K562 (cell line): ENCODE data around the gene PPIL6. TPM values are rescaled to one million over a fixed set of nuclear protein-coding genes. Genes with fewer than 3 reads are reported as not detected.
A peak's percentile ranks its signal among the peaks of the same experiment; 100 is the strongest.

Source experiments
- AFF4 ChIP-seq: sonication (generic); formaldehyde crosslinking; IDR thresholded peaks from 2 replicates; pipeline ENCODE4 v1.8.0; 2023; ENCODE audit warnings: mild to moderate bottlenecking, missing genetic modification reagents
- BRF2 ChIP-seq: IDR thresholded peaks from 3 replicates; pipeline ENCODE4 v1.6.1; 2011; ENCODE audit warnings: borderline replicate concordance, mild to moderate bottlenecking; ENCODE audit not compliant: insufficient read length, insufficient read depth
- ESRRA ChIP-seq: fragments of 450-650 bp; IDR thresholded peaks from 2 replicates; pipeline ENCODE4 v1.6.1; 2014; ENCODE audit warnings: low read depth, mild to moderate bottlenecking, moderate library complexity, borderline replicate concordance
- RAD51 ChIP-seq: fragments of 450-650 bp; IDR thresholded peaks from 2 replicates; pipeline ENCODE4 v1.7.1; 2016; ENCODE audit warnings: low read depth, mild to moderate bottlenecking, borderline replicate concordance
- RB1 ChIP-seq: fragments of 450-650 bp; IDR thresholded peaks from 2 replicates; pipeline ENCODE4 v1.6.1; 2017; ENCODE audit warnings: low read depth, mild to moderate bottlenecking
- SRF ChIP-seq, 2 experiments: fragments of 250-450, 450-650 bp in 1 of 2; sonication (Bioruptor Pico) in 1 of 2; sonication (generic) in 1 of 2; formaldehyde crosslinking; IDR thresholded peaks; 2 replicates each; pipeline versions ENCODE4 v1.5.0 to v1.5.1; 2020 to 2022; ENCODE audit warnings: mild to moderate bottlenecking in 1 of 2, missing genetic modification reagents in 1 of 2
- U2AF1 ChIP-seq: fragments of 200-400 bp; formaldehyde crosslinking; optimal IDR thresholded peaks from 2 replicates; pipeline ENCODE3; 2017; ENCODE audit warnings: mild to moderate bottlenecking, low read depth, low read length, moderate library complexity
- ZNF232 ChIP-seq: sonication (generic); formaldehyde crosslinking; IDR thresholded peaks from 2 replicates; pipeline ENCODE4 v1.8.0; 2022; ENCODE audit warnings: mild to moderate bottlenecking, missing genetic modification reagents
- ZNF57 ChIP-seq: fragments of 450-650 bp; formaldehyde crosslinking; IDR thresholded peaks from 2 replicates; pipeline ENCODE4 v1.4.0; 2020; ENCODE audit warnings: mild to moderate bottlenecking, moderate library complexity
- ZNF586 ChIP-seq: fragments of 450-650 bp; formaldehyde crosslinking; conservative IDR thresholded peaks from 2 replicates; pipeline ENCODE4 v1.4.0; 2020; ENCODE audit warnings: mild to moderate bottlenecking, moderate library complexity
- polyA plus RNA-seq, 8 experiments: library from polyadenylated mRNA; depleted of rRNA in 4 of 8; stranded (reverse) in 5 of 8; unstranded in 3 of 8; fragments of >200 nt; fragmentation: Nextera tagmentation in 2 of 8; fragmentation: Illumina TruSeq in 1 of 8; extraction: Ambion mirVana in 2 of 8; extraction: Trizol in 1 of 8; gene quantifications; 2 replicates each; pipeline versions ENCODE4 v1.2.1 to v1.2.3, GENCODE V29; 2011 to 2014; ENCODE audit warnings: inconsistent platforms in 1 of 8, missing spikeins in 1 of 8
- total RNA-seq, 7 experiments: library from RNA; depleted of rRNA in 6 of 7; stranded (reverse); fragments of >200 nt in 6 of 7; fragmentation: Illumina TruSeq in 2 of 7; extraction: Trizol in 2 of 7; gene quantifications; 2 replicates each; pipeline versions ENCODE4 v1.2.1 to v1.2.3, GENCODE V29; 2011 to 2021; ENCODE audit warnings: low replicate concordance in 1 of 7
- TF ChIP-seq, protein P1 (sequence below), 2 experiments: IDR thresholded peaks; 2 replicates each; pipeline ENCODE4 v1.6.1; 2011; ENCODE audit warnings: borderline replicate concordance in 1 of 2, control low read depth in 1 of 2, low read depth in 1 of 2, low read length in 1 of 2, mild to moderate bottlenecking in 1 of 2, mixed read lengths in 1 of 2, moderate library complexity in 1 of 2; ENCODE audit not compliant: insufficient read depth in 1 of 2, insufficient read length in 1 of 2, poor library complexity in 1 of 2, severe bottlenecking in 1 of 2; ENCODE audit errors: extremely low read depth in 1 of 2
- TF ChIP-seq, protein P2 (sequence below): sonication (generic); formaldehyde crosslinking; IDR thresholded peaks from 2 replicates; pipeline ENCODE4 v1.8.1; 2023; ENCODE audit warnings: mild to moderate bottlenecking, missing genetic modification reagents
- TF ChIP-seq, protein P3 (sequence below): fragments of 450-650 bp; IDR thresholded peaks from 2 replicates; pipeline ENCODE4 v1.6.1; 2016; ENCODE audit warnings: mild to moderate bottlenecking

PPIL6 gene
- total and polyA plus RNA-seq, 9 of the 15 experiments (the other 6 are each of a cell fraction or from before 2014, with no cell fraction given): 0.03 to 0.98 (median 0.41) TPM; not detected in 1

DNA sequence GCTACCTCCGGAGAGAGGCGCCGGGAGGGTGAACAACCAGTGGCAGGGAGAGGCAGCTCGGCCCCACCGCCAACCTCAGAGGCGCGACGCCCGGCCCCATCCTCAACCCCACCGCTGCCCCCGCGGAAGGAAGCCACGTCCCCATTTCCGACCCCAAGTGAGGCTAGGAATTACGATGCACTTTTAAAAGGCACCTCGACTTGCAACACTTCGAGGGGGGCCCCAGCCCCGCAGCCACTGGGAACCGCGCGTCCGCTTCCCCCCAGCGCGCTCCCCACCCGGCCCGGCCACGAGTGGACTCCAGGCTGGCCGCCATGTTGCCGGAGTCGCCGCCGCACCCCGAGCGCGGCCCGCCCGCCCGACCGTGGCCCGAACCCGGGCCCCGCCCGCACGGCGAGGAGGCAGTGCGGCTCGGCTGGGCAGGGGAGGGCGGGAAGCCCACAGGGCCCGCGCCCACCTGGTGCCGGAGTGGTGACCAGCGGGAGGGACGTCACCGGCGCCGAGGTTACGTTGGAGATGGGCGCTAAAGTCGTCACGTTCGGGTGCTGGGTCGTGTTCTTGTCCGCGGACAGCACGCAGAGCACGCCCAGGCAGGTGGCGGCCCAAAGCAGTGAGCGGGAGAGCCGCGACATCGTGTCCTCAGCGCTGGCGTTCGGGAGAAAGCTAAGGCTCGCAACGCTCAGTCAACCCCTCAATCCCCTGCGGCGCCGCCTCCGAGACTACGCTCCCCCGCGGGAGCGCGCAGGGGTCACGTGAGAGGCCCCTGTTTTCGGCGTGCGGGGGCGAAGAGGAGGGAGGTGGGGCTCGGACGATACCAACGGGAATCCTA lies 58.5 kb downstream of the PPIL6 start, which contains the start of gene CD164 (continued):
- TF ChIP-seq, protein P1, sequence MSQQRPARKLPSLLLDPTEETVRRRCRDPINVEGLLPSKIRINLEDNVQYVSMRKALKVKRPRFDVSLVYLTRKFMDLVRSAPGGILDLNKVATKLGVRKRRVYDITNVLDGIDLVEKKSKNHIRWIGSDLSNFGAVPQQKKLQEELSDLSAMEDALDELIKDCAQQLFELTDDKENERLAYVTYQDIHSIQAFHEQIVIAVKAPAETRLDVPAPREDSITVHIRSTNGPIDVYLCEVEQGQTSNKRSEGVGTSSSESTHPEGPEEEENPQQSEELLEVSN (IDR thresholded peaks at IDR 0.05; ENCODE audit: borderline replicate concordance in 1 of 2, extremely low read depth in 1 of 2, insufficient read depth in 1 of 2, insufficient read length in 1 of 2, low read depth in 1 of 2, low read length in 1 of 2, poor library complexity in 1 of 2, severe bottlenecking in 1 of 2): peak; percentile 83 to 88
- no peak for TF ChIP-seq RAD51
- no peak; the same call in none of the 2 replicates for TF ChIP-seq AFF4 (CRISPR knock-in tag)
- TF ChIP-seq ZNF57: no peak
- peak; percentile 20; the same call in 1 of the 2 replicates for TF ChIP-seq ZNF232 (CRISPR knock-in tag)
- TF ChIP-seq SRF (CRISPR knock-in tag; IDR thresholded peaks at IDR 0.05): no peak
- peak; percentile 42; the same call in 1 of the 2 replicates for TF ChIP-seq ESRRA
- no peak for TF ChIP-seq BRF2
- TF ChIP-seq, protein P2, sequence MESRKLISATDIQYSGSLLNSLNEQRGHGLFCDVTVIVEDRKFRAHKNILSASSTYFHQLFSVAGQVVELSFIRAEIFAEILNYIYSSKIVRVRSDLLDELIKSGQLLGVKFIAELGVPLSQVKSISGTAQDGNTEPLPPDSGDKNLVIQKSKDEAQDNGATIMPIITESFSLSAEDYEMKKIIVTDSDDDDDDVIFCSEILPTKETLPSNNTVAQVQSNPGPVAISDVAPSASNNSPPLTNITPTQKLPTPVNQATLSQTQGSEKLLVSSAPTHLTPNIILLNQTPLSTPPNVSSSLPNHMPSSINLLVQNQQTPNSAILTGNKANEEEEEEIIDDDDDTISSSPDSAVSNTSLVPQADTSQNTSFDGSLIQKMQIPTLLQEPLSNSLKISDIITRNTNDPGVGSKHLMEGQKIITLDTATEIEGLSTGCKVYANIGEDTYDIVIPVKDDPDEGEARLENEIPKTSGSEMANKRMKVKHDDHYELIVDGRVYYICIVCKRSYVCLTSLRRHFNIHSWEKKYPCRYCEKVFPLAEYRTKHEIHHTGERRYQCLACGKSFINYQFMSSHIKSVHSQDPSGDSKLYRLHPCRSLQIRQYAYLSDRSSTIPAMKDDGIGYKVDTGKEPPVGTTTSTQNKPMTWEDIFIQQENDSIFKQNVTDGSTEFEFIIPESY (CRISPR knock-in tag): 0 out of 2 replicates have a peak, but pooled peaks have one; percentile 25
- no peak for TF ChIP-seq U2AF1
- no peak for TF ChIP-seq RB1
- TF ChIP-seq, protein P3, sequence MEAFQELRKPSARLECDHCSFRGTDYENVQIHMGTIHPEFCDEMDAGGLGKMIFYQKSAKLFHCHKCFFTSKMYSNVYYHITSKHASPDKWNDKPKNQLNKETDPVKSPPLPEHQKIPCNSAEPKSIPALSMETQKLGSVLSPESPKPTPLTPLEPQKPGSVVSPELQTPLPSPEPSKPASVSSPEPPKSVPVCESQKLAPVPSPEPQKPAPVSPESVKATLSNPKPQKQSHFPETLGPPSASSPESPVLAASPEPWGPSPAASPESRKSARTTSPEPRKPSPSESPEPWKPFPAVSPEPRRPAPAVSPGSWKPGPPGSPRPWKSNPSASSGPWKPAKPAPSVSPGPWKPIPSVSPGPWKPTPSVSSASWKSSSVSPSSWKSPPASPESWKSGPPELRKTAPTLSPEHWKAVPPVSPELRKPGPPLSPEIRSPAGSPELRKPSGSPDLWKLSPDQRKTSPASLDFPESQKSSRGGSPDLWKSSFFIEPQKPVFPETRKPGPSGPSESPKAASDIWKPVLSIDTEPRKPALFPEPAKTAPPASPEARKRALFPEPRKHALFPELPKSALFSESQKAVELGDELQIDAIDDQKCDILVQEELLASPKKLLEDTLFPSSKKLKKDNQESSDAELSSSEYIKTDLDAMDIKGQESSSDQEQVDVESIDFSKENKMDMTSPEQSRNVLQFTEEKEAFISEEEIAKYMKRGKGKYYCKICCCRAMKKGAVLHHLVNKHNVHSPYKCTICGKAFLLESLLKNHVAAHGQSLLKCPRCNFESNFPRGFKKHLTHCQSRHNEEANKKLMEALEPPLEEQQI: no peak
- no peak for TF ChIP-seq ZNF586
